ENCODE data around the gene FAM107A. TPM values are rescaled to one million over a fixed set of nuclear protein-coding genes. Genes with fewer than 3 reads are reported as not detected.

FAM107A gene
- total and polyA plus RNA-seq, 4 donors, result 15.2 to 55.5 (median 31.4) TPM

Other genes starting within 250 kb of the FAM107A start
- gene PXK, start 244.5 kb downstream of the FAM107A start, total RNA-seq, result 10 to 100 TPM; 33.9 to 43.6 TPM
- 10 to 100 TPM; 44.0 to 53.3 TPM for gene PXK, start 244.5 kb downstream of the FAM107A start, polyA plus RNA-seq (ENCODE audit: insufficient read length in 2 of 2)
- gene PDHB, start 143.6 kb downstream of the FAM107A start, total RNA-seq, result 100 to 1,000 TPM in 1 of 2 donors, 10 to 100 TPM in 1; 81.7 to 109 TPM
- 100 to 1,000 TPM; 107 to 110 TPM for gene PDHB, start 143.6 kb downstream of the FAM107A start, polyA plus RNA-seq (ENCODE audit: insufficient read length in 2 of 2)
- 10 to 100 TPM; 26.6 to 29.7 TPM for gene KCTD6, start 85.3 kb downstream of the FAM107A start, total RNA-seq
- 10 to 100 TPM; 35.1 TPM for gene KCTD6, start 85.3 kb downstream of the FAM107A start, polyA plus RNA-seq (ENCODE audit: insufficient read length in 2 of 2)
- 10 to 100 TPM; 11.1 to 33.3 TPM for gene ACOX2, start 40.2 kb downstream of the FAM107A start, total RNA-seq
- 10 to 100 TPM; 11.2 to 20.1 TPM for gene ACOX2, start 40.2 kb downstream of the FAM107A start, polyA plus RNA-seq (ENCODE audit: insufficient read length in 2 of 2)
- under 1 TPM; 0.20 to 0.39 TPM for gene FAM3D, start 89.4 kb upstream of the FAM107A start, total RNA-seq
- gene FAM3D, start 89.4 kb upstream of the FAM107A start, polyA plus RNA-seq (ENCODE audit: insufficient read length in 2 of 2), result under 1 TPM in 1 of 2 donors, not detected in 1; 0.17 TPM